Measurements from ENCODE around the gene NOTO.

The NOTO gene

DNA sequence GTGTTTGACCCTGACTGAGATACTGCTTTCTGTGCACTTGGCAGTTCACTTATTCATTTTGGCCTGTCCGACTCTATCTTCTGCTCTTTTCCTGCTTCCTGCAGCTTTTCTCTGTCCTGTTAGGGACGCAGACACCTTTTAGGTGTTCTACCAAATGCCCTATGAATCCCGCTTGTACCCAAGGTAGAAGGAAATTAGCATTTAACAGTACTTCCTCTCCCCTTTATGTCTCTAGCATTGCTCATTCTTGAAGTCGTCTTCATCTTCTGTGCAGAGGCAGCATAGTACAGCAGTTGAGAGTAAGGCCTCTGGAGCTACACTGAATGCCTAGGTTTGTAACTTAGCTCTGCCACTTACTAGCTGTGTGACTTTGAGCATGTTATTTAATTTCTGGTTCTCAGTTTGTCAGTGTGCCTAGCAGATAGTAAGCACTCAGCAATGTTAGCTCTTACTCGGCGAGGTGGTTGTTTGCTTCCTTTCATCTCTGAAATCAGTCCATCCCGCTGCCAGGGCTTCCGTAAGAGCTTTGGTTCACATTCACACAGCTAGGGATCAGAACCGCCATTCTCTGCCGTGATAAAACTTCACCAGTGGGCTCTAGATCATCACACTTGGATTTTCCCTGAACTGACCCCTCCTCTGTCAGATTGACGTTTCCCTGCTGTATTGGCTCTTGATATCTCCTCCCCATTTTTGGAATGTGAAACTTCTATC lies 33.1 kb downstream of the NOTO start:
- DNase-seq, result no peak

DNA sequence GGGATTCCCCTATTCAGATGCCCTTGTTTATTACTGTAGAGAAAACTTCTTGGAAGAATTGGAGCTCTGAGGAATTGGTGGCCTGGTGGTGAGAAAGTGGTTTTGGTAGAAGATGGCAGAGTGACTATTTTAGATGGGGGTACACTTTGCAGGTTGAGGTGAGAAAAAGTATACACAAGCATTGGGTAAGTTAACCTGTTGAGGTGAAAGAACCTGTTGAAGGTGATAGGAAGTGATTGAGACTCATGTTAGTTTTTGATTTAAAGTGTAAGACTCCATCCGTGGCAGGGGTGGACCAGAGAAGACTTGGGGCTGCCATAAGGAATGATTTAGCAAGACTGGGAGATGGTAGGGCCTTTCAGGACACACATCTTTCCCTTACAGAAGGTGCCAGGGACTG lies 34.8 kb downstream of the NOTO start:
- DNase-seq, result no peak

DNA sequence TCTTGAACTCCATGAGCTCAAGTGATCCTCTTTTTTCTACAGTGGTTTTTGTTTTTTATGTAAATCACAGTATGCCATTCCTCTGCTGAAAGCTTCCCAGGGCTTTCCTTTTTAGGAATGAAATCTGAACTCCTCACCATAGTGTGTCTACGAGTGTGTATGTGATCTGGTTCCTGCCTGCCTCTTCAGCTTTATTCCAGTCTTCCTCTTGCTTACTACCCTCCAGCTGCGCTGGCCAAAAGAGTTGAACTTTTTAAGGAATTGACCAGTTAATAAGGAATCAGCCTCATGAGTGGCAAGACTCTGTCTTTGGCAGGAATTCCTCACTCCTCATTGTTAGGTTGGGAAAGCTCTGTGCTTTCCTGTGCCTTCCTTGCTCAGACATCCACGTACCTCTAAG lies 35.8 kb downstream of the NOTO start:
- DNase-seq, result no peak

DNA sequence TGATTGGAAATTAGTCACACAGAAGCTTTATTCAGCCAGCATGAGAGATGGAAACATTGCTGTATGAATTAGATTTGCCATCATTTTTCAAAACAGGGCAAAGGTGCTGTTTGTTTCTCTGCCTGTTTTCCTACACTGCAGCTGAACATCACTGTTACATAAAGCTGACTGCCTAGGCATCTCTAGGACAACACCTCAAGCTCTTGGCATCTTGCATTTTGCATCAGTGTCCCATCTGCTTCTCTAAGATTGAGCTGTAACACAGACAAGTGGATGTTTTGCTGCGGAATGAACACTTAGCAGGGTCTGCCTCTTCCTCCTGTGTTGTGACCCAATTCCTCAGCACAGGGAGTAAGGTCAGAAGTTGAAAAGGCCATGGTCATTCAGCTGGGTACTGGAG lies 36.6 kb downstream of the NOTO start:
- DNase-seq, result no peak

DNA sequence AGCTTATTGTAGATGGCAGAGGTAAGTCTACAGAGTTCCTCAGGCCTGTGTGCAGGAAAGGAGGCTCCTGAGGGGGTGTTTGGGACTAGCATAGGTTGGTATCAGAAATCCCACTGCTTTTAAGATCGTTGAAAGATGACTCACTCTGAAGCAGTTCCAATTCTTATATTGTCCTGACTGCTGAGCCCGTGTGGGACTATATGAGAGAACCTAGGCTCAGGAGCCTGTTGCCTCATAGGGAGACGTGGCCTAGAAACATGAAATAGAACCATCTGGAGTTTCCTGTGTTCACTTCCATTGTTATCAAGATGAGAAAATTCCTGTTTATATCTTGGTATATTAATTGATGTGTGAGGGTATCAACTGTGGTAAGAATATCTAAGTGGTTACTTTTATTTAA lies 37.4 kb downstream of the NOTO start:
- no peak for DNase-seq

DNA sequence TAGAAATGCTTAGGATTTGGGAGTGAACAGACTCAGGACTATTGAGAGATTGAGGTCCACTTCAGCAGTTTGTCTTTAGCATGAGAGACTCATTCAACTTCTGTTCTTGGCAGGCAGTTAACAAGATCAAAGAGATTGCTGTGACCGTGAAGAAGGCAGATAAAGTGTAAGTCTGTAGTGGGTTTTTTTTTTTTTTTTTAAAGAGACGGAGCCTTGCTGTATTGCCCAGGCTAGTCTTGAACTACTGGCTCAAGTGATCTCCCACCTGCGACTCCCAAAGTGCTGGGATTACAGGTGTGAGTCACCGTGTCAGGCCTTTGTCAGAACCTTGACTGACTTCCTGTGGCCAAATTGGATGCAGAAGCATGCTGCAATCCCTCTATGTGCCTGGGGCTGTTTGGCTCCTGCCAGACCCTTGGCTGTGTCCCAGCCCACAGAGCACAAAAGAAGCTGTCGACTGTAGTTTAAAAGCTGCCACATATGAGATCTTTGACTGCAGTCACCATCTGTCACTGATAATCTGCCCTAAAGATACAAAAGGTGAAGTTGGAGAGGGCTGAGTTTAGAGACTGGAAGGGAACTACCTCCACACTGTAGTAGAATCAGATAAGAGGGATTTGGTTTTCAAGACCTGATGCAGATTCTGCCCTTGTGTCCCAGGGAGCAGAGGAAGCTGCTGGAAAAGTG lies 41.7 kb downstream of the NOTO start:
- no peak for DNase-seq

DNA sequence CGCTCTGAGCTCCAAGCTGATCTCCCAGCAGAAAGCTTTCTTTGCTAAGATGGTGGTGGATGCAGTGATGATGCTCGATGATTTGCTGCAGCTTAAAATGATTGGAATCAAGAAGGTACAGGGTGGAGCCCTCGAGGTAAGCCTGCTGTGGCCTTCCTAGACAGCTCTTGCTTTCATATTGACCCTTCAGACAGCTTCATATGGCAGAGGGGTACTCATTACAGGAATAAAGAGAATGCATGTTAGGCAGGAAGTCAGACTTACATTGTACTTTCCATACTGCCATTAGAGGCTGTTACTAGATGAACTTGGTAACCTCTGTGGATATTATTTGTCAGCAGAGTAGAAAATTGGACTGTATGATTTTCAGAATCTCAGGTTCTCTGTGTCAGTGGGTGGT lies 42.2 kb downstream of the NOTO start:
- no peak for DNase-seq

DNA sequence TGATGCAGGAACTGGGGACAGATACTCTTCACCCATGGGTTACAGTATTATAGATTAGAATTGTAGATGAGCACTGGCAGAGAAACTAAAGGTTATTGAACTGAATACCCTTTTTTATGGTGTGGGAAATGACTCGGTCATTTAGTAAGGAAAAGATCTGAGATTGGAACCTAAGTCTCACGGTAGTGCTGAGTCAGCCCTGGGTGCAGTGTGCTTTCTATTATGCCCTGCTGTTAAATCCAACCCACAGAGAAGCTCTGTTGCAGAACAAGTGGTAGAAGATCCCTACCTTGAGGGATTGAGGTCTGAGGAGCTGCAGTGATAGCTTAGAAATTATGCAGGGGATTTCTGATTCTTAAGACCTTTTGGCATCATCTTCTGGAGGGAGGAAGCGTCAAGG lies 44.5 kb downstream of the NOTO start:
- no peak for DNase-seq

DNA sequence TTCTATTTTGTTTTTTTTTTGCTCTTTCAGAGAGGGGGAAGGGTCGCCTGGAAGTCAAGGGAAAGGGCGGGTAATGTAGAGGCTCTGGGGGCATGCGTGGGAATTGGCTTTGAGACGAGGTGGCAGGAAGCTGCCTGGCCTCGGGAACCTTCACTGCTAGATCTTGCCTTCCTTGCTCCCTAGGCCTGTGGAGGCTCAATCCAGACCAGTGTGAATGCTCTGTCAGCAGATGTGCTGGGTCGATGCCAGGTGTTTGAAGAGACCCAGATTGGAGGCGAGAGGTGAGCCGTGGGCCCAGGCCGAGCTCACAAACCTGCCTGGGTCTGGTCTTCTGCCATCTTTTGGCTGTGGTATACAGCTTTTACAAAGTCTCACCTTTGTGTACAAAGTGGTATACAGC lies 47.3 kb downstream of the NOTO start:
- DNase-seq, result no peak

DNA sequence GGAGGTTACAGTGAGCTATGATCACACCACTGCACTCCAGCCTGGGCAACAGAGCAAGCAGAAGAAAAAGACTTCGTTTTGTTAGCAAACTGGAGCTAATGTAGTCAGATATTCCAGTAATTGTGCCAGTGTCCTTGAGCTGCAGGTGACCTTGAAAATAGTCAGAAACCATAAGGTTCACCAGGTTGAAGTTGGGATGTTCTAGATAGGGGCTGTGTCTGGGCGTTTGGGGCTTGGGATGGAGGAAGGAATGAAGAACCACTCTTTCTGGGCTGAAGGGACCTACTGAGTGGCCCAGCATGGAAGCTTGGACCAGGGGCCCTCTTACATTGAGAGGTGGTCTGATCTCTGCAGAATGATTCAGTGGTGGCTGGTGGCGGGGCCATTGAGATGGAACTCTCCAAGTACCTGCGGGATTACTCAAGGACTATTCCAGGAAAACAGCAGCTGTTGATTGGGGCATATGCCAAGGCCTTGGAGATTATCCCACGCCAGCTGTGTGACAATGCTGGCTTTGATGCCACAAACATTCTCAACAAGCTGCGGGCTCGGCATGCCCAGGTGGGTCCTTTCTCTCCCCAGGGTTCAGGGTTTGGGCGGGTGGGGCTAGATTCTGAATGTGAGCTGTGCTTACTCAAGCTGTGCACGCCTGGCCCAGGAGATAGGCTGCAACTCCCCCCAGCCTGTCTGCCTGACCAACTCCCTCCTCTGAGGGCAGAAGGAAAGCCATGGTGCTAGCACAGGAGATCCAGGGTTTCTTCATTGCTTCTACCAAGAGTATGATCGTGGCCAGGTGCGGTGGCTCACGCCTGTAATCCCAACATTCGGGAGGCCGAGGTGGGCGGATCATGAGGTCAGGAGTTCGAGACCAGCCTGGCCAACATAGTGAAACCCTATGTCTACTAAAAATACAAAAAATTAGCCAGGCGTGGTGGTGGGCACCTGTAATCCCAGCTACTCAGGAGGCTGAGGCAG lies 48.8 kb downstream of the NOTO start:
- no peak for DNase-seq

DNA sequence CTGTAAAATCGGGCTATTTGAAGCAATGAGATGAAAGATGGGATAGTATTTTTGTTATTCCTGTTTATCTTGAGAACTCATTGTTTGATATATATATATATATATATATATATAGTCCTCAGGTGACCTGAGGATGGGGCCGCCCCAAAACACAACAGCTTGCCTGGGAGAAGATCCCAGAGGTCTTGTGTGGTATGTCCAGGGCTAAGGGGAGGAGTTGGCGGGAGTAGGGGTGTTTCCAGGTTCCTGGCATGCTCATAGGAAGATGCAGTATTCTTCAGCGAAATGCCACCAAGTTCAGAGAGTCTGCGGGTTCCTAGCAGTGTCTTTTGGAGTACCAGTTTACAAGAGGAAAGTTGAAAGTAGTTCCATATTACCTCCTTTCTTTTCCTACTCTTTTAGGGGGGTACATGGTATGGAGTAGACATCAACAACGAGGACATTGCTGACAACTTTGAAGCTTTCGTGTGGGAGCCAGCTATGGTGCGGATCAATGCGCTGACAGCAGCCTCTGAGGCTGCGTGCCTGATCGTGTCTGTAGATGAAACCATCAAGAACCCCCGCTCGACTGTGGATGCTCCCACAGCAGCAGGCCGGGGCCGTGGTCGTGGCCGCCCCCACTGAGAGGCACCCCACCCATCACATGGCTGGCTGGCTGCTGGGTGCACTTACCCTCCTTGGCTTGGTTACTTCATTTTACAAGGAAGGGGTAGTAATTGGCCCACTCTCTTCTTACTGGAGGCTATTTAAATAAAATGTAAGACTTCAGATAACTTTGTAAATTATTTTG lies 50.1 kb downstream of the NOTO start:
- no peak for DNase-seq

DNA sequence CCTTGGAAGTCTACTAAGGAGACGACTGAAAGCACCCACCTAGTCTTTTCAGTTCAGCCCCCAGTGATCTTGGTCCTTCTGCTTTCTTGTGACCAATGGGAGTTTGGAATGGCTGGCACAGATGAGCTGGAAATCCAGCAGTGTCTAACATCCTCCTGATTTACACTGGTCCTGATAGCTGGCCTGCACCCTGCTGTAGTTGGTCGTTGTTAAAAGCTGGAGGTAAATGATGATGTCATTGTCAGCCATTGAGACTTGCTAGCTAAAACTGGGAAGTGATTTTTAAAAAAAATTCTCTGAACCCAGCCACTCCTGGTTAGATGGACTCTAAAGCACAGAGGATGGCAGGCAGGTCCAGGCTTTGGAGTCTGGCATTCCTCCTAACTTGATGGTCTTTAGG lies 51.0 kb downstream of the NOTO start:
- DNase-seq, result peak; percentile 3

DNA sequence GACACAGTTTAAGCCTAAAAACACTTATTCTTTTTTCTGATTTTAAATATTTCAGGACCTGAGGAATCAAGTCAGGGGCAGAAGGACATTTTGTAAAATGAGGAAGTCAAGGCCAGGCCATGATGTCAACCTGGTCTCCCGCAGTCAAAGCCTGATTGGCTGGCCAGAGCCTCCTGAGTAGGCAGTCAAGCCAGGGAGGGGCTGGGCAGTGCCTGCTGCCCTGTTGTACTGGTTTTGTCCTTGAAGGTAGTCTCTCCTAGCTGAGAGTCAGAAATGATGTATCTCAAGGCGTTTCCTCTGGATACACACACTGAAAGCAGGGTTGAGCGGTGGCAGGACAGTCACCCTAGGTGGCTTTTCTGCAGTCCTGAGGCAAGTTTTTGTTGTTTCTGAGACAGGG lies 51.5 kb downstream of the NOTO start:
- peak; percentile 64 for DNase-seq

DNA sequence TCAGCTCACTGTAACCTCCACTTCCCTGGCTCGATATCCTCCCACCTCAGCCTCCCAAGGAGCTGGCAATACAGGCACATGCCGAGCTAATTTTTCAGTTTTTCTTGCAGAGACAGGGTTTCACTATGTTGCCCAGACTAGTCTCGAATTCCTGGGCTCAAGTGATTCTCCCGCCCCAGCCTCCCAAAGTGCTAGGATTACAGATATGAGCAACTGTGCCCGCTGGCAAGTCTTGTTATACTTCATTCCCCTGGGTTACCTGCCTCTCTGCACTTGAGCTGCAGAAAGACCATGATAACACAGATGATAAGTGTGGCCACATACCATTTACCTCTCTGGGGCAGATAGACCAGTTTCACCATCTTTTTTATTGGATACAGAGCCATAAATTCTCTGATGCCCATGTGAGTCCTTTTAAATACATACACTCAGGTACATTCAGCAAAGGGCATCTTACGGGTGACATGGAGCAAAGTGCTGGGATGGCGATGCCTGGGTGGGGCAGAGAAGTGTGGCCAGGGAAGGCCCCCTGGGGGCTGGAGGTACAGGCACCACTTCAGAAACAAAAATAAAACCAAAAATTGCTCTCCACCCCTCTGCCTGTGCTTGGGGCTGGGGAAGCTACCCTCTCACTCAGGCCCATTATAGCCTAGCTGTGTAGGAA lies 52.1 kb downstream of the NOTO start:
- no peak for DNase-seq

DNA sequence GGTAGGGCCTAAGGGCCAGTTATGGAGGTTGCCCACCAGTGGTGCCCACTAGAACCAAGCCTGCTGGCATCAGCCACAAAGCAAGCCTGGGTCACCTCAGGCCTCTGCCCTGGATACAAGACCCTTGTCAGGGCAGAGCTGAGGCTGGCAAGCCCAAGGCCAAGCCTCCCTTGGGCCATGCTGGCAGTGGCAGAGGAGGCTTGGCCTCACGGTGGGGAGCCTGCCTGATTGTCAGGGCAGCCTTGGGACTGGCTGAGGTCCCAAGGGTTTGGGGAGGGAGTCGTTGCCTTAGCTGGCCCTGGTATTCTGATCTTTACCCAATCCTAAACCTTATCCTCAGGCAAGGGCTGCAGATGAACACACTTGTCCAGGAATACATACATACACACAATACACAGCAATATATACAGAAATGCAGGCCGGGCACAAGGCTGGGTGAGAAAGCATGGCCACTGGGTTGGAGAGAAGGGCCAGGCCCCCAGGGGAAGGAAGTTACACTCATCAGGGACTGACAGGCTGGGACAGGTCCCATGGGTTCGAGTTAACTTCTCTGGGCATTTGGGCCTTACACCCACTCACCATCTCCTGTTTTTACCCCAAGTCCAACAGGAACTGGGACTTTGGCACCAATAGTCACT lies 52.8 kb downstream of the NOTO start:
- DNase-seq, result no peak

DNA sequence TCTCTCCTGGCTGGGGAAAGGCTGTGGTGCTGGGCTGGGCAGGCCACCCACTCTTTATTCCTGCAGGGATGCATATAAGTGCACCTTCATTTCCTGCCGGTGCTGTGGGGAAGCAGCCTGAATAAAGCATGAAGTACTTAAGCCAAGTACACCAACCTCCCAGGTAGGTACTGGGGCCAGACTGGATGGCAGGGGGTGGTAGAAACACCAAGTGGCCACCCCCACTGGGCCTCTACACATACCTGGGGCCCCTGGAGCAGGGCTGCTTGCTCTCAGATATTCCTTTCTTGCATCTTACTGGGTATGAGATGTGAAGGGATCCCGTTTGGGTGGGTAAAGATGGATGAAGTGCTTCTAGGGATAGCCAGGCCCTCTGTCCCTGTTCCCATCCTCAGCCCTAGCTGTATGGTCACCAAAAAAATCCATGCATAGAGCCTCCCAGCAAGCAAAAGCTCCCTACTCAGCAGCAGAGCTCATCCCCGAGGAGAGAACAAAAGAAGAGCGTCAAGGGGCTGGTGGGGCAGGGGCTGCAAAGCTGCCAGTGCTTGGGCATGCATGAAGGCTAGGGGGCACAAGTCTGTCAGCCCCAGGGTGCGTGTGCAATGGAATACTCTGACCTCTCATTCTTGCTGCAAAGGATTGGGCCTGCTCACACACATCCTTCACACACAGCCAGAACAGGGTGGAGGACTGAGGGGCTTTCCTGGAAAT lies 53.7 kb downstream of the NOTO start:
- DNase-seq, result no peak

DNA sequence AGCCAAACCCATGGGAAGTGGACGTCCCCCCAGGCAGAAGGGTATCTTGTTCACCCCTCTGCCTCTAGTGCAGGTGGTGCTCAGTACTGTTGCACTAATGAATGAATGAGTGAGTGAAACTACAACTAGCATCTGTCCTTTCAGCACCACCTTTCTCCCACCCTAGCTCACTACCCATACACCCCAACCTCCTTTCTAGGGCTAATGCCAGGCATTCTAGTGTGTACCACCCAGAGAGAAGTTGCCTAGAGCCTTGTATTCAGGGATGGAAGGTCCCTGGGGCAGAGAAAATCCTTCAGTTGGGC lies 54.2 kb downstream of the NOTO start:
- DNase-seq, result no peak

DNA sequence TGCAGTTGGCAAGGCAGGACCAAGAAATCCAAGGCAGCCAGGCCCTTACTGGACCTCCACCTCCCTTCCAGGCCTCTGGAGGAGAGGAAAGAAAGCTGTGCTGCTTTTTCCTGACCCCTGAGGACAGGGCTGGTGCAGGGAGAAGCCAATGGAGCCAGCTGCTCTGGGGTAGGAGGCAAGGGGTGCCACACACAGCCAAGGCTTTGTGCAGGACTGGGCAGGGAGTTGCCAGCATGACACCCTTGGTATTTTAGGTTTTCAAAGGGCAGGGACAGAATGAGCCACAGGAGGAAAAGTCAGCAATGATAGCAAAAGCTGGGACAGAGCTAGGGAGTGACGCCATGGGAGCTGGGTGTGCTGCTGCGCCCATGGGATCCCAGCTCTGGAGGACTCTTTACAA lies 54.6 kb downstream of the NOTO start:
- no peak for DNase-seq

DNA sequence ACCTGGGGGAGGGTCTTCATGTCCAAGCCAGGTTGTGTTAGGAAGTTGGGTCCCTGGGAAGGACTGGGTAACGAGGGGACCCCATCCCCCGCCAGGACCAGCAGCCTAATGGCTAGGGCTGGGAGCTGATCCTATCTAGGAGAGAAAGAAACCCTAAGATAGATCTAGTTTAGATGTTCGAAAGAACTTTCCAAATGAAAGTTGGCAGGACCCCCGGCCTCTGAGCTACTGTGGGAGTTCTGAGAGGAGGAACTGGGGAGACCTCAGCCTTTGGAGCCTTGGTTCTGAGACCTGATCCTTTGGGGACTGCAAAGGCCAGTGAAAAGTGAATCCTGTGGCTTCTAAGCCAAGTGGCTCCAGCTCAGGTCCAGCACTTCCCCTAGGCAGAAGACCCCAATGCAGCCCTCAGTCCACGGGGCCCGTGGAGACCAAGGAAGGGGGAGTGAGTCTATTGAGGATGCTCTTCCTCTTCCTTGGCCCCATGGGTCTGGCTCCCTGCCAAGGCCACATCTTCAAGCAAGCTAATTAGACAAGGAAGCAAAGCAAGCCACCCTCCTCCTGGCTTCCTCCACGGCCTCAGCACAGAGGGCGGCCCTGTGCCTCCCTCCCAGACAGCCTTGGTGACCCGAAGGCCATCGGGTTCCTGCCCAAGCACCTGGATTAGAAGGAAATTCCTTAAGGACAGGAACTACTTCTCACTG lies 55.2 kb downstream of the NOTO start:
- DNase-seq, result peak; percentile 13

DNA sequence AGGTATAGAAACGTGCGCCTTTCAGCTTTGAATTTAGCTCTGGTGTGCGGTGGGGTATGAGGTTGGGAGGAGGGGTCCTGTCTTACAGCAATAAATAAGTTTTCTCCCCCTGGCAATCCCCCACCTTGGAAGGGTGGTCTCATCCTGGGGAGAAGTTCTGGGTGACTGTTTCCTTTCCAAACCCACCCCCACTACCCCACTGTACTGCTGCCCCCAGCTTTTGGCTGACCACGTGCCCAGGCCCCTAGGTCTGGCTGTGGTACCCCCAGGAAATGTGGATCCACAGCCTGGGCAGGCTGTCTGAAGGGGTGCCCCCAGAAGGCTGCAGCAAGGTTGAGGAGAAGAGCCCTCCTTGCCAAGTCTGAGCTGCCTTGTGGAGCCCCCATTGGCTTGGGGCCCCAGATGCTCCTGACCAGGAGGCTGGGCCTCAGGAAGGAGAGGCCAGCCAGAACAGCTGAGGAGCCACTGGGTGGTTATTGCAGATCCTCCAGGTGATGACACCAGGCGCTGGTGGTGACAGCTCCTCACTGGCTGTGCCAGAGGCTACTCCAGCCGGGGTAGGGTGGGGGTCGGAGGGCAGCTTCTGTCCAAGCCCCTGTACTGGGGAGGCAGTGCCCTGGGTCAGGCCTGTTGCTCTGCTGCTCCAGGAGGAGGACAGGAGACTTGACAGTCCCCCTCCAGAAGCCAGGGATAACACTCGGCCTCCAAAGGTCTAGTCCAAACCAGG lies 56.0 kb downstream of the NOTO start:
- no peak for DNase-seq
